H9 (cell line): ENCODE results near the gene MRAP2. TPM values are rescaled to one million over a fixed set of nuclear protein-coding genes. Genes with fewer than 3 reads are reported as not detected.
A peak's percentile ranks its signal among the peaks of the same experiment; 100 is the strongest.

ENCODE experiments used
- DNase-seq: peaks from one replicate; pipeline ENCODE4 v3.0.0-alpha.2; 2017
- H2AFZ ChIP-seq: one replicate; pipeline ENCODE4 v1.6.1; 2013; ENCODE audit warnings: mild to moderate bottlenecking, low read length, control low read depth, moderate library complexity
- H2AK5ac ChIP-seq: 2 replicates; pipeline ENCODE4 v1.6.1; 2013; ENCODE audit warnings: low read length, control low read depth, mixed read lengths; ENCODE audit not compliant: insufficient read length
- H2BK120ac ChIP-seq: one replicate; pipeline ENCODE4 v1.6.1; 2013; ENCODE audit warnings: low read depth, mild to moderate bottlenecking, low read length, control low read depth, inconsistent platforms; ENCODE audit not compliant: poor library complexity, severe bottlenecking
- H2BK12ac ChIP-seq: 2 replicates; pipeline ENCODE4 v1.6.1; 2013; ENCODE audit warnings: low read length, control low read depth, mixed read lengths, low read depth; ENCODE audit not compliant: insufficient read length
- H2BK15ac ChIP-seq: 2 replicates; pipeline ENCODE4 v1.6.1; 2013; ENCODE audit warnings: low read depth, low read length, control low read depth
- H2BK20ac ChIP-seq: one replicate; pipeline ENCODE4 v1.6.1; 2013; ENCODE audit warnings: low read depth, mild to moderate bottlenecking, low read length, control low read depth, inconsistent platforms; ENCODE audit not compliant: poor library complexity, severe bottlenecking
- H2BK5ac ChIP-seq: 2 replicates; pipeline ENCODE4 v1.6.1; 2013; ENCODE audit warnings: low read length, control low read depth, mixed read lengths; ENCODE audit not compliant: insufficient read length
- H3K14ac ChIP-seq: 2 replicates; pipeline ENCODE4 v1.6.1; 2013; ENCODE audit warnings: low read length, control low read depth; ENCODE audit not compliant: insufficient read depth
- H3K18ac ChIP-seq: 2 replicates; pipeline ENCODE4 v1.6.1; 2013; ENCODE audit warnings: low read depth, mild to moderate bottlenecking, mixed read lengths, low read length, control low read depth; ENCODE audit not compliant: insufficient read length
- H3K23ac ChIP-seq: 2 replicates; pipeline ENCODE4 v1.6.1; 2013; ENCODE audit warnings: low read length, control low read depth, mixed read lengths, low read depth; ENCODE audit not compliant: insufficient read length
- H3K23me2 ChIP-seq: 2 replicates; pipeline ENCODE4 v1.6.1; 2013; ENCODE audit warnings: low read depth, mild to moderate bottlenecking, mixed read lengths, low read length, control low read depth; ENCODE audit not compliant: insufficient read length, poor library complexity, severe bottlenecking
- H3K27ac ChIP-seq: 2 replicates; pipeline ENCODE4 v1.5.1; 2013; ENCODE audit warnings: low read length, control low read depth, mixed read lengths, low read depth; ENCODE audit not compliant: insufficient read length
- H3K27me3 ChIP-seq: 2 replicates; pipeline ENCODE4 v1.6.1; 2013; ENCODE audit warnings: low read length, control low read depth, inconsistent platforms; ENCODE audit not compliant: insufficient read depth
- H3K4ac ChIP-seq: 2 replicates; pipeline ENCODE4 v1.6.1; 2013; ENCODE audit warnings: low read depth, mild to moderate bottlenecking, control low read depth, inconsistent platforms, low read length, moderate library complexity
- H3K4me1 ChIP-seq: 2 replicates; pipeline ENCODE4 v1.6.1; 2013; ENCODE audit warnings: low read length, control low read depth, inconsistent platforms; ENCODE audit not compliant: insufficient read depth
- H3K4me2 ChIP-seq: 2 replicates; pipeline ENCODE4 v1.6.1; 2013; ENCODE audit warnings: low read length, control low read depth, mixed read lengths; ENCODE audit not compliant: insufficient read length, insufficient read depth
- H3K56ac ChIP-seq: 2 replicates; pipeline ENCODE4 v1.6.1; 2013; ENCODE audit warnings: low read depth, mild to moderate bottlenecking, mixed read lengths, low read length, control low read depth; ENCODE audit not compliant: insufficient read length
- H3K79me1 ChIP-seq: 2 replicates; pipeline ENCODE4 v1.6.1; 2013; ENCODE audit warnings: low read depth, mild to moderate bottlenecking, moderate library complexity, low read length, control low read depth, inconsistent platforms; ENCODE audit not compliant: insufficient read depth, poor library complexity, severe bottlenecking
- H3K79me2 ChIP-seq: 2 replicates; pipeline ENCODE4 v1.6.1; 2013; ENCODE audit warnings: low read length, control low read depth, inconsistent platforms; ENCODE audit not compliant: insufficient read depth
- H3K9ac ChIP-seq: 2 replicates; pipeline ENCODE4 v1.6.1; 2013; ENCODE audit warnings: low read length, control low read depth, mixed read lengths; ENCODE audit not compliant: insufficient read length; ENCODE audit errors: extremely low read depth
- H3K9me3 ChIP-seq: one replicate; pipeline ENCODE4 v1.6.1; 2013; ENCODE audit warnings: low read depth, low read length, inconsistent platforms; ENCODE audit not compliant: control insufficient read depth
- H3T11ph ChIP-seq: one replicate; pipeline ENCODE4 v1.6.1; 2013; ENCODE audit warnings: mild to moderate bottlenecking, low read length, control low read depth, inconsistent platforms
- H4K20me1 ChIP-seq: one replicate; pipeline ENCODE4 v1.6.1; 2013; ENCODE audit not compliant: control insufficient read depth, insufficient read length, insufficient read depth
- H4K5ac ChIP-seq: 2 replicates; pipeline ENCODE4 v1.6.1; 2013; ENCODE audit warnings: low read depth, mild to moderate bottlenecking, mixed read lengths, low read length, control low read depth; ENCODE audit not compliant: insufficient read length
- H4K8ac ChIP-seq: replicated peaks from 2 replicates; pipeline ENCODE4 v1.6.1; 2013; ENCODE audit warnings: low read length, control low read depth, mixed read lengths, low read depth; ENCODE audit not compliant: insufficient read length
- H4K91ac ChIP-seq: 2 replicates; pipeline ENCODE4 v1.6.1; 2013; ENCODE audit warnings: low read depth, mild to moderate bottlenecking, moderate library complexity, mixed read lengths, low read length, control low read depth; ENCODE audit not compliant: insufficient read length
- H3K27ac Mint-ChIP-seq, 3 experiments: 2 replicates in 2 of 3; 3 replicates in 1 of 3; pipeline ENCODE4 v1.8.0; 2020 to 2021; ENCODE audit warnings: mixed read lengths in 3 of 3, mild to moderate bottlenecking in 1 of 3, moderate library complexity in 1 of 3
- H3K27me3 Mint-ChIP-seq: 2 replicates; pipeline ENCODE4 v1.8.0; 2021; ENCODE audit warnings: low read depth, mild to moderate bottlenecking, moderate library complexity, mixed read lengths
- H3K36me3 Mint-ChIP-seq, 3 experiments: 2 replicates in 2 of 3; 3 replicates in 1 of 3; pipeline ENCODE4 v1.8.0; 2020 to 2021; ENCODE audit warnings: low read depth in 3 of 3, mixed read lengths in 3 of 3; ENCODE audit not compliant: insufficient read depth in 1 of 3
- H3K4me1 Mint-ChIP-seq, 2 experiments: 2 replicates each; pipeline ENCODE4 v1.8.0; 2020; ENCODE audit warnings: mixed read lengths in 2 of 2
- H3K4me3 Mint-ChIP-seq, 2 experiments: 2 replicates in 1 of 2; 3 replicates in 1 of 2; pipeline ENCODE4 v1.8.0; 2020 to 2021; ENCODE audit warnings: mild to moderate bottlenecking in 2 of 2, mixed read lengths in 2 of 2, moderate library complexity in 1 of 2
- H3K9me3 Mint-ChIP-seq, 2 experiments: 2 replicates in 1 of 2; 3 replicates in 1 of 2; pipeline ENCODE4 v1.8.0; 2020; ENCODE audit warnings: mild to moderate bottlenecking in 2 of 2, mixed read lengths in 2 of 2, moderate library complexity in 1 of 2
- WGBS: extraction: QIAGEN DNeasy Blood & Tissue Kit; methylation state at CpG from one replicate; pipeline ENCODE4 v1.1.7; 2013; ENCODE audit warnings: missing lambda C conversion rate, low lambda C conversion rate, mixed read lengths; ENCODE audit not compliant: insufficient read length; ENCODE audit errors: extremely low coverage; 5-methylcytosine and 5-hydroxymethylcytosine counted together
- total RNA-seq: library from RNA; stranded (reverse); gene quantifications from 2 replicates; pipeline ENCODE4 v1.2.1, GENCODE V29; 2021
- TF ChIP-seq, protein P1 (sequence below): fragments of 200-600 bp; sonication (generic); conservative IDR thresholded peaks from 3 replicates; pipeline ENCODE4 v1.8.0; 2021; ENCODE audit warnings: antibody characterized with exemption, mild to moderate bottlenecking

MRAP2 gene
- total RNA-seq, 1 experiment from 2014 or later = 8.0 TPM

DNA sequence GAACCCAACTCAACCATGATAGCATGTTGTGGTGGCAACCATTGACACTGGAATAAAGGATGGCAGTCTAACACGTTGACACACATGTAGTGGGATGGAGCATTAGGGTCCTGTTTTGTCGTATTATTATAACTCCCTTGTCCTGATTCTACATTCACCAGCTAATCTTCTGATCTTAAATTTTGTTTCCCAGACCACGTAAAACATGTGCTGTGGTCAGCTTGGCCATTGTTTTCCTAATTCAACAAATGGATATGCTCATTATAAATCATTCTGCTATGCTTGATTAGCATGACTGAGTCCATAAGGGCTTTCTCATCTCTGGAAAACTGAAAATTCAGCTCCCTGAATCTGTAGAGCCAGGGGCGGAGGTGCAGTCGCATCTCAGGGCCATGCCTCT is 15.0 kb downstream of the MRAP2 start:
- DNase-seq = no peak
- Histone ChIP-seq H3K79me2 (no peaks in the 10 kb centered on the region), H3K4me2 (no peak overlapping the region), H2AK5ac (no peak overlapping the region), H3K4ac (no peak overlapping the region), H3K79me1 (no peaks in the 10 kb centered on the region), H2AFZ (no peak overlapping the region), H2BK12ac (no peak overlapping the region), H3T11ph (no peak overlapping the region), H3K4me1 (peaks cover 4% of the 10 kb centered on the region), H2BK5ac (no peak overlapping the region), H3K14ac (no peak overlapping the region), H4K8ac (no peak overlapping the region), H4K5ac (no peak overlapping the region), H2BK20ac (no peak overlapping the region), H3K23ac (no peak overlapping the region), H3K56ac (no peak overlapping the region), H3K18ac (no peak overlapping the region), H3K27ac (no peak overlapping the region), H3K23me2 (no peaks in the 10 kb centered on the region), H2BK15ac (no peak overlapping the region), H3K9ac (no peak overlapping the region), H3K9me3 (no peaks in the 10 kb centered on the region), H4K20me1 (no peaks in the 10 kb centered on the region), H2BK120ac (no peak overlapping the region), H3K27me3 (no peaks in the 10 kb centered on the region), H4K91ac (no peak overlapping the region)
- TF ChIP-seq, protein P1, sequence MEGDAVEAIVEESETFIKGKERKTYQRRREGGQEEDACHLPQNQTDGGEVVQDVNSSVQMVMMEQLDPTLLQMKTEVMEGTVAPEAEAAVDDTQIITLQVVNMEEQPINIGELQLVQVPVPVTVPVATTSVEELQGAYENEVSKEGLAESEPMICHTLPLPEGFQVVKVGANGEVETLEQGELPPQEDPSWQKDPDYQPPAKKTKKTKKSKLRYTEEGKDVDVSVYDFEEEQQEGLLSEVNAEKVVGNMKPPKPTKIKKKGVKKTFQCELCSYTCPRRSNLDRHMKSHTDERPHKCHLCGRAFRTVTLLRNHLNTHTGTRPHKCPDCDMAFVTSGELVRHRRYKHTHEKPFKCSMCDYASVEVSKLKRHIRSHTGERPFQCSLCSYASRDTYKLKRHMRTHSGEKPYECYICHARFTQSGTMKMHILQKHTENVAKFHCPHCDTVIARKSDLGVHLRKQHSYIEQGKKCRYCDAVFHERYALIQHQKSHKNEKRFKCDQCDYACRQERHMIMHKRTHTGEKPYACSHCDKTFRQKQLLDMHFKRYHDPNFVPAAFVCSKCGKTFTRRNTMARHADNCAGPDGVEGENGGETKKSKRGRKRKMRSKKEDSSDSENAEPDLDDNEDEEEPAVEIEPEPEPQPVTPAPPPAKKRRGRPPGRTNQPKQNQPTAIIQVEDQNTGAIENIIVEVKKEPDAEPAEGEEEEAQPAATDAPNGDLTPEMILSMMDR = no peak
- Mint-ChIP-seq H3K27ac (peak overlapping the region in 1 of 3 experiments; percentile 44; a peak in 1 of 7 replicates), H3K4me3 (no peak overlapping the region), H3K9me3 (no peaks in the 10 kb centered on the region), H3K36me3 (no peaks in the 10 kb centered on the region; a peak in 1 of 7 replicates), H3K4me1 (peaks cover 28 to 35% of the 10 kb centered on the region in 2 experiments), H3K27me3 (no peaks in the 10 kb centered on the region)
- WGBS = no CpG with 5 or more reads among the region's 5 CpGs
